Stimulated activated naive CD8-positive, alpha-beta T cell treated with anti-CD3 and anti-CD28 coated beads, Interleukin-15, amount 100 ng/mL, for 72 hours (primary cell): Measurements from ENCODE around the gene IMP3.
A peak's percentile ranks its signal among the peaks of the same experiment; 100 is the strongest.
"Not testable (repeated sequence)": the region's sequence is repeated elsewhere in the genome, so short reads cannot be mapped to it uniquely, and the experiment has no call there.

Experiments
- ATAC-seq: fragments of 150-1000 bp; cut with Tn5 transposase; 2 replicates; pipeline ENCODE4 v1.10.0; 2021; ENCODE audit warnings: mild to moderate bottlenecking, moderate library complexity
- DNase-seq, 2 donors: peaks; one replicate each; pipeline ENCODE4 v3.0.0; 2021 to 2022
- H3K27ac Mint-ChIP-seq, 2 donors: one replicate each; pipeline ENCODE4 v1.8.0; 2022; ENCODE audit warnings: mild to moderate bottlenecking in 2 of 2, mixed read lengths in 2 of 2, moderate library complexity in 2 of 2
- H3K27me3 Mint-ChIP-seq: one replicate; pipeline ENCODE4 v1.8.0; 2022; ENCODE audit warnings: mixed read lengths
- H3K4me1 Mint-ChIP-seq: one replicate; pipeline ENCODE4 v1.8.0; 2022; ENCODE audit warnings: mild to moderate bottlenecking, mixed read lengths
- H3K4me3 Mint-ChIP-seq, 2 donors: one replicate each; pipeline ENCODE4 v1.8.0; 2022; ENCODE audit warnings: mild to moderate bottlenecking in 2 of 2, mixed read lengths in 2 of 2, moderate library complexity in 1 of 2
- H3K9me3 Mint-ChIP-seq, 2 donors: one replicate each; pipeline ENCODE4 v1.8.0; 2022; ENCODE audit warnings: mixed read lengths in 2 of 2

Gene IMP3

DNA sequence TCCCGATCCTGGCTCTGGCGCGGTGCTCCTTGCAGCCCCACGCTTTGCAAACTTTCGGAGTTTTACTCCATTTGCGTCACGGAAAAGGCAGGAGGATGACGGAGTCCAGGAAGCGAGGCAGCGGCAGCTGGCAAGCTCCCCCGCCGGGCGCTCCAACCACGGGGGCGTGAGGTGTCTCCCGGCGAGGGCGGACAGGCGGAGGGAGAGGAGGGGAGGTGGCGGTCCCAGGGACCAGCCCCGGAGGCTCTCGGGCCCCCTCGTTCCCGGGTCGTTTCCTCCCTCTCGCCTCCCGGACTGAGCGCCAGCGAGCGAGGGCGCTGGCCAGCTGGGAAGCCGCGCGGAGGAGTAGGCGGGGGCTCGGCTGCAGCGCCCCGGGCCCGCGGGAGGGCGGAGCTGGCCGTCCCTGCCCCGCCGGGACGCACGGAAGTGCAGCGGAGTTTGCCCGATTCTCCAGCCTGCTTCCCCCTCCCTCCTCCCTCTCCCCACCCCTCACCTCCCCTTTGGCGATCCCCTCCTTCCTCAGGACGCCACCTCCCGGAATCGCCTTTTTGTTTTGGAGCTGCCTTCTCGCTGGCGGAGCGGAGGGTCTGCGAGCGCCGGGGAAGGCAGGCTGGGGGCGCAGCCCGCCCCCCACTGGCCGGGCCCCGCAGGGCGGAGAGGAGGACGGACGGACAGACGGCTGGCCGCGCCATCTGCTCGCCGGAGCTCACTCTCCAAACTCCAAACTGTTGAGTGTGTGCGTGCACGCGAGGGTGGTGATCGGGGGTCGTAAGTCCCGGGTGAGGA, 7.5 kb upstream of the IMP3 start, which contains the start of gene SNX33:
SNX33 (plus strand) TSS at position 543 of the 786 bp plus-strand sequence. CDS start 1,191 bp downstream, outside the sequence.
- H3K4me1 Mint-ChIP-seq: peaks cover 56% of the 10 kb centered on the region
- peak within 1 kb of the TSS; percentile 88 to 89 for H3K4me3 Mint-ChIP-seq
- H3K9me3 Mint-ChIP-seq: no peaks in the 10 kb centered on the region
- peak; percentile 50 to 59 for DNase-seq
- no peaks in the 10 kb centered on the region for H3K27me3 Mint-ChIP-seq
- peak within 1 kb of the TSS in 1 of 2 donors; percentile 52 for H3K27ac Mint-ChIP-seq
- peak; percentile 70 for ATAC-seq

DNA sequence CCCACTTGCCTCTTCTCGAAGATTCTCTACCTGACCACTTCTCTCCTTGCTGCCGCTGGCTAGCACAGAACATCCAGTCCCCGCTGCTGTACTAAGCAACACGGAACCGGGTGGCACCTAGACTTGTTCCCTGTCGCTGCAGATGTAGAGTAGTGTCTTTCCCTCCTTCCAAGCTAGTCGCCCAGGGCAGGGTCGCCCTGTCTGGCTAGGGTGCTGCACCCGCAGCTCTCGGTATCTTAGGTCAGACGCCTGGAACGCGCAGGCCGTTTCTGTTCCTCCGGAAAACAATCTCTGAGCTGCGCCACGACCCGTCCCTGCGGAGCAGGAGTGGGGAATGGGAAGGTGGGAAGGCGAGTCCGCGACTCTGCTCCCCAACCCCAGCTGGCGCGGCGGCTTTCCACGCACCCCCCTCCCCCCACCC, 6.9 kb upstream of the IMP3 start:
- peak overlapping the region; percentile 88 to 89 for H3K4me3 Mint-ChIP-seq
- H3K9me3 Mint-ChIP-seq: no peaks in the 10 kb centered on the region
- no peaks in the 10 kb centered on the region for H3K27me3 Mint-ChIP-seq
- H3K27ac Mint-ChIP-seq: peak overlapping the region in 1 of 2 donors; percentile 52
- ATAC-seq (peak; percentile 39), DNase-seq (no peak)
- peaks cover 50% of the 10 kb centered on the region for H3K4me1 Mint-ChIP-seq

DNA sequence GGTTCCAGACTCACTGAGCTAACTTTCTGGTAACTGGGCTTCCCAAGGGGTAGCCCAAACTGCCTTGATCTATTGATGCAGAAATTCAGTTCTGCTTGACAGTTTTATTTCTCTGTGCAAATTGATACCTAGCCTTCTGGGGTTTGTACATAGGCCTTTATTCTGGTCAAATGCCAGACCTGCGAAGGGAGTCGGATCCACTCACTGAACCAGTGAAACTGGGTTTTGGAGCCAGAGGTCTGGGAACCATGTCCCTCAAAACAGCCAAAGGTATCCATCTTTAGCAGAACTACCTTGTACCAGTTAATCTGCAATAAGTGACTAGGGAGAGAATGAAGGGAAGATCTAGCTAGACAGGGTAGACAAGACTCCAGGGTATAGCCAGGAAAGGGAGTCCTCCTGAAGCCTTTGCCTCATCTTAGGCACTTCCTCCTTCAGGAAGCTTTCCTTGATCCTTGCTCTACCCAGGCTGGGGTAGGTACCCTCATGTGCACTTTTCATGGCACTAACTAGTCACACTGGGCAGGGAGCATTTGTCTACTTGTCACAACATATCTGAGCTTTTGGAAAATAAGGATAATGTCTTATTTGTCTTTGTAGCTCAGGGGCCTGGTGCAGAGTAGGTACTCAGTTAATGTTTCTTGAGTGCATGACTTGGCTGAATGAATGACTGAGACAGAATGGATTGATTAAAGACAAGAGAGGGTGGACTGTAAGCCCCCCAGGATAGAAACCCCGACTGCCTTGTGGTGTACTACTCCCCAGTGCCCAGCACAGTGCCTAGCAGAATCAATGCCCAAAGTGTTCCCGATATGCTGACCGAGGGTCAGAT, 6.3 kb upstream of the IMP3 start:
- no peak overlapping the region for H3K27ac Mint-ChIP-seq
- ATAC-seq: no peak
- peak overlapping the region; percentile 88 to 89 for H3K4me3 Mint-ChIP-seq
- no peaks in the 10 kb centered on the region for H3K27me3 Mint-ChIP-seq
- H3K4me1 Mint-ChIP-seq: peaks cover 43% of the 10 kb centered on the region
- no peaks in the 10 kb centered on the region for H3K9me3 Mint-ChIP-seq
- DNase-seq: no peak

DNA sequence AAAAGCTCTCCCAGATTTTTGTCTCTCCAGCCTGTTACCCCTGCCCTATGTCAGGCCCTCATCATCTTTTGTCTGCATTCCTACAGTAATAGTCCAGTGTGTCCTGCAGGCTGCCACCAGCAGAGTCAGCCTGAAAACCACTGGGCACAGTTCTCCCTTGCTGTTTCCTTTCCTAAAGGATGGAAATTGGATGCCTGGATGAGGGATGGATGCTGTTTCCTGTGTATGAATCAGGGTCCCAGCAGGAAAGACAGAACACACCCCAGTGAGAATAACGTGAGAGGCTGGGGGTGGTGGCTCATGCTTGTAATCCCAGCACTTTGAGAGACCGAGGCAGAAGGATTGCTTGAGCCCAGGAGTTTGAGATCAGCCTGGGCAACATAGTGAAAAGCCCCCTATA, 4.4 kb upstream of the IMP3 start:
- H3K27me3 Mint-ChIP-seq: no peaks in the 10 kb centered on the region
- H3K9me3 Mint-ChIP-seq: no peaks in the 10 kb centered on the region
- peaks cover 32% of the 10 kb centered on the region for H3K4me1 Mint-ChIP-seq
- H3K27ac Mint-ChIP-seq: no peak overlapping the region
- no peak for DNase-seq
- H3K4me3 Mint-ChIP-seq: no peak overlapping the region
- no peak for ATAC-seq

DNA sequence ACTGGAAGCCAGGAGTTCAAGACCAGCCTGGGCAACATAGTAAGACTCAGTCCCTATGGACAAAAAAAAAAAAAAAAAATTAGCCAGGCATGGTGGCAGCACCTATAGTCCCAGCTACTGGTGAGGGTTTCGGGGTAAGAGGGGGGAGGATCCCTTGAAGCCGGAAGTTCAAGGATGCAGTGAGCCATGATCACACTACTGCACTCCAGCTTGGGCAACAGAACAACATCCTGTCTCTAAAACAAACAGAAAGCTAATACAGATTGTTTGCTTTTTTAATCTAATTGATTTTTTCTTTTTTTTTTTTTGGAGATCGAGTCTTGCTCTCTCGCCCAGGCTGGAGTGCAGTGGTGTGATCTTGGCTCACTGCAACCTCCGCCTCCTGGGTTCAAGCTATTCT, 1.6 kb upstream of the IMP3 start:
- DNase-seq (no peak), ATAC-seq (no peak)
- H3K27me3 Mint-ChIP-seq: no peaks in the 10 kb centered on the region
- H3K4me3 Mint-ChIP-seq: no peak overlapping the region
- no peak overlapping the region for H3K27ac Mint-ChIP-seq
- peaks cover 40% of the 10 kb centered on the region for H3K4me1 Mint-ChIP-seq
- H3K9me3 Mint-ChIP-seq: no peaks in the 10 kb centered on the region

DNA sequence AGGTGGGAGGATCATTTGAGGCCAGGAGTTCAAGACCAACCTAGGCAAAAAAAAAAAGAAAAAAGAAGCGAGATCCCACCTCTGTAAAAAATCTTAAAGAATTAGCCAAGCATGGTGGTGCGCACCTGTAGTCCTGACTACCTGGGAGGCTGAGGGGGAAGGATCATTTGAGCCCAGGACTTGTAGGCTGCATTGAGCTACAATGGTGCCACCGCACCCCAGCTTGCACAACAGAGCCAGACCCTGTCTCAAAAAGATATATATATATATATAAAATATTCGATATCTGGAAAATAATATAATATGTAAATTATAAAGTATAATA, 1.1 kb upstream of the IMP3 start:
- peak overlapping the region; percentile 95 to 97 for H3K27ac Mint-ChIP-seq
- H3K9me3 Mint-ChIP-seq: no peaks in the 10 kb centered on the region
- ATAC-seq: no peak
- peaks cover 40% of the 10 kb centered on the region for H3K4me1 Mint-ChIP-seq
- no peak for DNase-seq
- H3K4me3 Mint-ChIP-seq: peak overlapping the region; percentile 95 to 96
- H3K27me3 Mint-ChIP-seq: no peaks in the 10 kb centered on the region

DNA sequence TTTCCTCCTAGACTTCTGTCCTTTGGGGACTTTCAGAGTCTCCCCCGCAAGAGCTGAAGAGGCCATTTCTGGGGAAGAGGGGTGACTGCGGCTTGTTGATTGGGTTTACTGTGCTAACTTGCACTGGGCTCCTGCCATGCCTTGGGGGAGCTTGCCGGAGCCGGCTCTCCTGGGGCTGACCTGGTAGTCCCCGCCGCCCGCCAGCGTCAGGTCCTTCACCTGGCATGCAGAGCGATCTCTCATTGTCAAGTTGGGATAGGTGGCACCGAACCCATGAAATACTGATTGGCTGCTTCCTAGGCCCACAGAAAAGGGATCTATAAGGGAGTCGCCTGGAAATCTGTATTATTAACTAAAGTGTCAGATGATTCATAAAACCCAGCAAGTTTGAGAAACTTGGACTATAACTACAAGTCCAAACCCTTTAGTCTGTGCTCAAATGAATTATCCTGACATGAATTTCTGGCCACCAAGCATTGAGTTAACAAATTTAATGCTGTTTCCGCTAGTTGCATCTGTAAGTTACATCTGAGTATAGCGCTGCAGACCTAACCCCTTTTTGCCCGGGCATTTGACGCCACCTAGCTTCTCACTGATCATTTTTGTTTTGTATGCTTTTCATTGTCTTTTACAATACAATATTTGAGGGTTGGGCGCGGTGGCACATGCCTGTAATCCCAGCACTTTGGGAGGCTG, 607 bp upstream of the IMP3 start:
- Mint-ChIP-seq H3K9me3 (no peaks in the 10 kb centered on the region), H3K27ac (peak overlapping the region; percentile 95 to 97), H3K27me3 (no peaks in the 10 kb centered on the region), H3K4me1 (peaks cover 40% of the 10 kb centered on the region), H3K4me3 (peak overlapping the region; percentile 95 to 96)
- peak; percentile 50 to 67 for DNase-seq
- peak; percentile 68 for ATAC-seq

DNA sequence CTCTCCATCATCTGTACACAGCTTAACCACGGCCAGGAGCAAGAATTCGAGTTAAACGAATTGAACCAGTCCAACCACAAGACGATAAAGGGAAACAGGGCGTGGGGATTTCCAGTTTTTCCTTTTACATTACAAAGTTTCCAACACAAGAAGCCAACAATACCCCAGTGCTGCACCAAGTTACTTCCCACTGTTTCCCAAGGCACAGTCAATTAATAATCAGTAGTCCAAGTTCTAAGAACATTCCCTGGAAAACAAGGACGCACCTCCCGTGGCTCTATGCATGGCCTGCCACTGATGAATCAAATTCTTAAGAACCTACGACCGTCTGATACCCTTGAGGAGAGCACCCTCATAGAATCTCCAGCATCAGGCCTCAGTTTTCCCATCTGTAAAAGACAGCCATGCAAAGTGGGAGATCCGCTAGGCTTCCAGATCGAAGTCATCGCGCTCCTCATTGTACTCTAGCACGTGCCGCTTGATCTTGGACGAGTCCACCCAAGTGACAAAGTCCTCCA, 774 bp downstream of the IMP3 start:
- DNase-seq (no peak), ATAC-seq (no peak)
- Mint-ChIP-seq H3K4me1 (peaks cover 40% of the 10 kb centered on the region), H3K27ac (peak overlapping the region; percentile 95 to 97), H3K4me3 (peak overlapping the region; percentile 95 to 96), H3K27me3 (no peaks in the 10 kb centered on the region), H3K9me3 (no peaks in the 10 kb centered on the region)

DNA sequence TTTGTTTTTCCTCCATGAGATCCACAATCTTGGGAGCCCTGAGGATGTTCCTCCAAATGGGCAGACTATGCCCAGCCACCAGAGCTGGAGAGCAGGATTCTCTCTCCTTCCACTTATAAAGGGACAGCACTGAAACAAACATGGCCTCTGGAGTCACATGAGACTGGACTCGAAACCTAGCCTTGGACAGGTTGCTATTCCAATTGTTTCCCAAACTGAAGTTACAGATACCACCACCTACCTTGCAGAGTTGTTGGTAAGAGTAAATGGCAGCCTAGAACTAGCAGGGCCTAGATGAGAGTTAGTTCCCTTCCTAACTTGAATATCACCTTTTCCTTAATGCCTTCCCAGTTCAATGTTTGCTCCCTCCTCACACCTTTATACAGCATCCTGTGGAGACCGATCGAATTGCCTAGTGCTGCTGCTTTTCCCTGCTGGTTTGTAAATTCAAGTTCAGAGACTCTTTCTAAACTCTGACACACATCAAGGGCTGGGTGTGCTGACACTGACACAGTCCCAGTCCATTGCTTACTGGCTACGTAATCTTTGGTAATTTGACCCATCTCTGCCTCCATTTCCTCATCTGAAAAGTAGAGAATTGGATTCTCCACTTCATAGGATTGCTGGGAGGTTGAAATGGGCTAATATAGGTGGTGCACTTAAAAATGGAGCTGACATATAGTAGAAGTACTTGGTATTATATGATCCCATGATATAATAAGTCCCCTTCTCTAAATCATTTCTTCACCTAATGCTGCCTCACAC, 2.6 kb downstream of the IMP3 start:
- H3K27ac Mint-ChIP-seq: peak overlapping the region in 1 of 2 donors; percentile 72
- DNase-seq (no peak), ATAC-seq (no peak)
- H3K27me3 Mint-ChIP-seq: no peaks in the 10 kb centered on the region
- peaks cover 40% of the 10 kb centered on the region for H3K4me1 Mint-ChIP-seq
- no peaks in the 10 kb centered on the region for H3K9me3 Mint-ChIP-seq
- H3K4me3 Mint-ChIP-seq: peak overlapping the region; percentile 95 to 96

DNA sequence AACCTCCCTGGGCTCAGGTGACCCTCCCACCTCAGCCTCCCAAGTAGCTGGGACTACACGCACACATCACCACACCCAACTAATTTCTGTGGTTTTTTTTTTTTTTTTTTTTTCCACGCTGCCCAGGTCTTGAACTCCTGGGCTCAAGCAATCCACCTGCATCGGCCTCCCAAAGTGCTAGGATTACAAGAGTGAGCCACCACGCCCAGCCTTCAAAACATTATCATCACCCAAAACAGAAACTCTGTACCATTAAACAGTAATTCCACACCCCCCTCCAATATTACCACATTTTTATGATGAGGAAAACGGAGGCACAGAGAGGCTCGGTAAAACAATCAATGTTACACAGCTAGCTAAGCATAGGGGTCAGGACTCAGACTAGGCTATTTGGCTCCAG, 4.0 kb downstream of the IMP3 start:
- H3K4me1 Mint-ChIP-seq: peaks cover 37% of the 10 kb centered on the region
- DNase-seq: no peak

DNA sequence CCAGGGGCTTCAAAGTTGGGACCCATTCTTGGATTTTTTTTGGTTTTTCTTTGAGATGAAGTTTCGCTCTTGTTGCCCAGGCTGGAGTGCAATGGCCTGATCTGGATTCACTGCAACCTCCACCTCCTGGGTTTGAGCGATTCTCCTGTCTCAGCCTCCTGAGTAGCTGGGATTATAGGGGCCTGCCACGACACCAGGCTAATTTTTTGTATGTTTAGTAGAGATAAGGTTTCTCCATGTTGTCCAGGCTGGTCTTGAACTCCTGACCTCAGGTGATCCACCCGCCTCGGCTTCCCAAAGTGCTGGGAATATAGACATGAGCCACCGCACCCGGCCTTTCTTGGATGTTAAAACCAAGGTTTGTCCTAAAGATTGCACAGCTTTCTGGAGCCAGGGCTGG, 6.1 kb downstream of the IMP3 start:
- not testable (repeated sequence) for H3K4me3 Mint-ChIP-seq, H3K27me3 Mint-ChIP-seq, H3K27ac Mint-ChIP-seq, H3K9me3 Mint-ChIP-seq, ATAC-seq, DNase-seq
- H3K4me1 Mint-ChIP-seq: peaks cover 34% of the 10 kb centered on the region

More for the DNA sequence above, 4.0 kb downstream of the IMP3 start:
- H3K27ac Mint-ChIP-seq: no peak overlapping the region
- no peaks in the 10 kb centered on the region for H3K27me3 Mint-ChIP-seq
- H3K9me3 Mint-ChIP-seq: no peaks in the 10 kb centered on the region
- ATAC-seq: no peak
- H3K4me3 Mint-ChIP-seq: peak overlapping the region; percentile 19 to 20

DNA sequence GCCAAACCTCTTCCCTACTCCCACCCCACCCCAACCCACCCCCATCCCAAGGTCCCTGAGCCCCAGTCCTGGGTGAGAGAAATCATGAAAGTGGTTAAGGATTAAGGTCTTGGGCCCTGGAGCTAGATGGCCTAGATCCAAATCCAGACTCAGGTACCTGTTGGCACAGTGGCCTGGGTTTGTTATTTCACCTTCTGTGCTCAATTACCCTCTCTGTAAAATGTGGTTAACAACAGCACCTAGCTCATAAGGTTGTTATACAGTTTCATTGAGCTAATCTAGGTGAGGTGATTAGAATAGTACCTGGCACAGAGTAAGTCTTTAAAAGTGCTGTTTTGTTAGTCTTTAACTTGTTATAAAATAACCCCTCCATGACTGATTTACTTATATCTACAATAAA, 8.1 kb downstream of the IMP3 start:
- Mint-ChIP-seq H3K4me1 (peaks cover 23% of the 10 kb centered on the region), H3K9me3 (no peaks in the 10 kb centered on the region), H3K27ac (no peak overlapping the region), H3K27me3 (no peaks in the 10 kb centered on the region), H3K4me3 (no peak overlapping the region)
- no peak for ATAC-seq
- DNase-seq: no peak

DNA sequence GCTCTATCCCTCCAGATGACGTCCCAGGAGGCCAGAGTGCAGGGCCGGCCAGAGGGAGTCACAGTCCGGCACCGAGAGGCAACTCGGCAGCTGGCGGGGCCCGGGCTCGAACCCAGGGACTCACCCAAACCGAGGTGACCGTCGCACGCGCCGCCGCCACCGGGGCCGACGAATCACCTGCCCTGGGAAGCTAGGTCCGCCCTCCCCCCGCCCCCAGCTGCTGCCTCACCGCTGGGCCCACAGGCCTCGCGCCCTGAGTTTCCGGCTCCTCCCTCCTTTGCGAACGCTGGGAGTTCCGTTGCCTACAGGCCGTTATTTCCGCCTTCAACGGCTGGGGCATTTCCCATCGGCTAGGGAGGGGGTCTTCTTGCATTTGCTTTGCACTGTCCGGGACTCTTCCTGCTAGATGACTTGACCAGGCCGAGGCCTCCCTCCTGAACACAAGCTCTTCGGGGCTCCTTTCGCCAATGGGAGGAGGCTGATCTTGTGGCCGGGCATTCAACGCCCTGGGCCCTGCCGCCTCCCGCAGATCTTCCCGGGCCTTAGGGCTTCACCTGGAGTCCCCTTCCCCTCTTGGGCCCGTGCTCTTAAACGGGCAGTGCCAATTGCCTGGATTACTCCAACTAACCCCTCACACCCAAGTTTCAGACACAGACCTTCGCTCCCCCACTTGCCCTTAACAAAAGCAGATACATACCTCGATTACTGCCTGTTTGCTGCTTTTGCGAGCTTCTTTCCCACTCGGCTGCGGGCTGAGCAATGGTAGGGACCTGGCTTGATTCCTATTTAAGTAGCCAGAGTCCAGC, 14.3 kb downstream of the IMP3 start, which contains the start of gene SNUPN:
SNUPN (minus strand) TSS at position 184 of the 806 bp plus-strand sequence. CDS start 4,674 bp downstream, outside the sequence.
- peak; percentile 88 to 94 for DNase-seq
- H3K4me3 Mint-ChIP-seq: peak within 1 kb of the TSS; percentile 98 to 99

DNA sequence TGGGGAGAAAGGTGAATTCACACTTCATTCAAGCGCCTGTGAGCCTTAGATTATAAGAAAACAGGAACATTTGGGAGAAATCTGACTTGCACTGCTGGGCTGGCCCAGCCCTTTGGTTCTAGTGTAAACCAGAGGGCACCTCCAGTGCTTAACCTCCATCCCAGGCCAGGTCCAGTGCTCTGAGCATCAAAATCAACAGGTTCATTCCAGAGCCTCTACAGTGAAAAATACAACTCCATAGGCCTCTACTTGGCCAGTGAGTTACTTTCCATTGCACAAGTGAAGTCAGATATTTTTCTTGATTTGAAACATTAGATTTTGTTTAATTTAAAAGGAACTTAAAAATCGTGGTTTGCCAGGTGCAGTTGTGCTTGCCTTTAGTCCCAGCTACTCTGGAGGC, 17.5 kb downstream of the IMP3 start:
- Mint-ChIP-seq H3K27ac (peak overlapping the region in 1 of 2 donors; percentile 13), H3K9me3 (no peaks in the 10 kb centered on the region), H3K4me1 (peaks cover 58% of the 10 kb centered on the region), H3K4me3 (no peak overlapping the region), H3K27me3 (no peaks in the 10 kb centered on the region)
- no peak for DNase-seq
- ATAC-seq: no peak

More for the DNA sequence above, 14.3 kb downstream of the IMP3 start, which contains the start of gene SNUPN:
- H3K9me3 Mint-ChIP-seq: no peaks in the 10 kb centered on the region
- peak; percentile 95 for ATAC-seq
- H3K27me3 Mint-ChIP-seq: no peaks in the 10 kb centered on the region
- H3K27ac Mint-ChIP-seq: peak within 1 kb of the TSS; percentile 98 to 99
- H3K4me1 Mint-ChIP-seq: peaks cover 47% of the 10 kb centered on the region
